ENCODE measurements around the gene MEF2D.

DNA sequence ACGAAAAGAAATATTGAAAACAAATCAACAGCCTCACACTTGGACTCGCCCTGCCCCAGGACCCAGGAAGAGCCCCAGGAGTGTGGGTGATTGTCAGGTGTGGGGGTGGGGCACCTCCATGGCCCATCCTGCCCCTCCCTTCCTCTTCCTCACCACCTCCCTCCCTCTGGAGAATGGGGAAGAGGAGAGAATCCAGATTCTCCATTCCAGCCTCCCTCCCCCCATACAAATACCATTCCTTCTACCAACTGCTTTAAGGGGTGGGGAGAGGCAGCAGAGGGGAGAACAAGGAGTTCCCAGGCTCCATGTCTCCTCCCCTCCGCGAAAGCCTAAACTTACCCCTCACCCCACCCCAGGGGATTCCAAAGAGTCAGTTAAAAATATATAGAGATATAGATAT, 36.7 kb downstream of the MEF2D start:
- TF ChIP-seq CTCF (IDR thresholded peaks at IDR 0.05; ENCODE audit: low read depth, low read length, poor library complexity, severe bottlenecking): no peak
- TF ChIP-seq EZH2phosphoT487 (IDR thresholded peaks at IDR 0.05; ENCODE audit: borderline replicate concordance, low read length): no peak

Measured in DOHH2 (cell line).